ENCODE results near the gene FKBP14. TPM values are rescaled to one million over a fixed set of nuclear protein-coding genes. Genes with fewer than 3 reads are reported as not detected.

Gene FKBP14
- polyA plus RNA-seq, 1 experiment: 14.9 TPM

DNA sequence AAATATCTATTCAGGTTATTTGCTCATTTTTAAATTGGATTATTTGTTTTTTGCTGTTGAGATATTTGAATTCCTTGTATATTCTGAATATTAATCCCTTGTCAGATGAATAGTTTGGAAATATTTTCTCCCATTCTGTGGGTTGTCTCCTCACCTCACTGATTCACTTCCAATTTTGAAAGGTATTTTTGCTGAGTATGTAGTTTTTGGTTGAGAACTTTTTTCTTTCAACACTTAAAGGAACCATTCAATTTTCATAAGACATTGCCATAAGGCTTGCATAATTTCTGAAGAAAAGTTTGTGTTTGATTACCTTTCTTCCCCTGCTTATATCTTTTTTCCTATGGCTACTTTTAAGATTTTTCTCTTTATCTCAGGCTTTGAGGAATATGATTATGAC is 28.0 kb downstream of the FKBP14 start:
- POLR2A ChIA-PET: no interaction called here
- CTCF ChIA-PET: no interaction called here
- DNase-seq (ENCODE audit: low read depth): no peak
- Histone ChIP-seq H3K4me3 (ENCODE audit: low read depth, low read length) (no peak overlapping the region), H3K36me3 (ENCODE audit: control insufficient read depth, insufficient read depth, low read length) (no peaks in the 10 kb centered on the region), H3K27me3 (ENCODE audit: control insufficient read depth, insufficient read depth, low read length) (no peaks in the 10 kb centered on the region)
- TF ChIP-seq, protein P1, sequence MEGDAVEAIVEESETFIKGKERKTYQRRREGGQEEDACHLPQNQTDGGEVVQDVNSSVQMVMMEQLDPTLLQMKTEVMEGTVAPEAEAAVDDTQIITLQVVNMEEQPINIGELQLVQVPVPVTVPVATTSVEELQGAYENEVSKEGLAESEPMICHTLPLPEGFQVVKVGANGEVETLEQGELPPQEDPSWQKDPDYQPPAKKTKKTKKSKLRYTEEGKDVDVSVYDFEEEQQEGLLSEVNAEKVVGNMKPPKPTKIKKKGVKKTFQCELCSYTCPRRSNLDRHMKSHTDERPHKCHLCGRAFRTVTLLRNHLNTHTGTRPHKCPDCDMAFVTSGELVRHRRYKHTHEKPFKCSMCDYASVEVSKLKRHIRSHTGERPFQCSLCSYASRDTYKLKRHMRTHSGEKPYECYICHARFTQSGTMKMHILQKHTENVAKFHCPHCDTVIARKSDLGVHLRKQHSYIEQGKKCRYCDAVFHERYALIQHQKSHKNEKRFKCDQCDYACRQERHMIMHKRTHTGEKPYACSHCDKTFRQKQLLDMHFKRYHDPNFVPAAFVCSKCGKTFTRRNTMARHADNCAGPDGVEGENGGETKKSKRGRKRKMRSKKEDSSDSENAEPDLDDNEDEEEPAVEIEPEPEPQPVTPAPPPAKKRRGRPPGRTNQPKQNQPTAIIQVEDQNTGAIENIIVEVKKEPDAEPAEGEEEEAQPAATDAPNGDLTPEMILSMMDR (IDR thresholded peaks at IDR 0.05; ENCODE audit: insufficient read depth, low read depth, low read length): no peak

DNA sequence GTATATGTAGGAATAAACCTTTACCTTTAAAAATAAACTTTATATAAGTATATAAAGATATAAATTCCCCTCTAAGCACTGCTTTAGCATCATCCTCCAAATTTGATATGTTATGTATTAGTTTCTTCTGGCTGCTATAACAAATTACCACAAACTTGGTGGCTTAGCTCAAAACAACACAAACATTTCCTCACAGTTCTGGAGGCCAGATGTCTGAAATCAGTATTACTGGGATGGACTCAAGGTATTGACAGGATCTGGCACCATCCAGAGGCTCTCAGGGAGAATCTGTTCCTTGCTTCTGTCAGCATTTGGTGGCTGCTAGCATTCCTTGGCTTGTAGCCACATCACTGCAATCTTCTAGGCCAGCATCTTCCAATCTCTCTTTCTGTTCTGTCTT is 30.2 kb downstream of the FKBP14 start:
- no peaks in the 10 kb centered on the region for H3K27me3 ChIP-seq (ENCODE audit: control insufficient read depth, insufficient read depth, low read length)
- DNase-seq (ENCODE audit: low read depth): no peak
- POLR2A ChIA-PET: no interaction called here
- TF ChIP-seq, protein P1 (IDR thresholded peaks at IDR 0.05; ENCODE audit: insufficient read depth, low read depth, low read length): no peak
- H3K4me3 ChIP-seq (ENCODE audit: low read depth, low read length): no peak overlapping the region
- CTCF ChIA-PET: no interaction called here
- no peaks in the 10 kb centered on the region for H3K36me3 ChIP-seq (ENCODE audit: control insufficient read depth, insufficient read depth, low read length)

DNA sequence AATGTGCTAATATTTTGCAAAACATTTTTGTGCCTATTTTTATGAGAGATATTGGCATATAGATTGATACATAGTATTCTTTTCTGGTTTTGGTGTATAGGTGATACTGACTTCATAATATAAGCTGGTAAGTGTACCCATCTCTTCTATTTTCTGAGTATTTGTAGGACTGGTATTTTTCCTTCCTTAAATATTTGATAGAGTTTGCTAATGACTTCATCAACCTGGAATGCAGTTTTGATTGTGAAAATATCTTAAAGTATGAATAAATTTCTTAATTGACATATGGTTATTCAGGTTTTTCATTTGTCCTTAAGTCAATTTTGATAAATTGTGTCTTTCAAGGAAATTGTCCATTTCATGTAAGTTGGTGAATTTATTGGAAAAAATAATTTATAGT is 30.9 kb downstream of the FKBP14 start:
- TF ChIP-seq, protein P1 (IDR thresholded peaks at IDR 0.05; ENCODE audit: insufficient read depth, low read depth, low read length): no peak
- CTCF ChIA-PET: no interaction called here
- H3K4me3 ChIP-seq (ENCODE audit: low read depth, low read length): no peak overlapping the region
- no peaks in the 10 kb centered on the region for H3K27me3 ChIP-seq (ENCODE audit: control insufficient read depth, insufficient read depth, low read length)
- H3K36me3 ChIP-seq (ENCODE audit: control insufficient read depth, insufficient read depth, low read length): no peaks in the 10 kb centered on the region
- no peak for DNase-seq (ENCODE audit: low read depth)
- POLR2A ChIA-PET: no interaction called here

DNA sequence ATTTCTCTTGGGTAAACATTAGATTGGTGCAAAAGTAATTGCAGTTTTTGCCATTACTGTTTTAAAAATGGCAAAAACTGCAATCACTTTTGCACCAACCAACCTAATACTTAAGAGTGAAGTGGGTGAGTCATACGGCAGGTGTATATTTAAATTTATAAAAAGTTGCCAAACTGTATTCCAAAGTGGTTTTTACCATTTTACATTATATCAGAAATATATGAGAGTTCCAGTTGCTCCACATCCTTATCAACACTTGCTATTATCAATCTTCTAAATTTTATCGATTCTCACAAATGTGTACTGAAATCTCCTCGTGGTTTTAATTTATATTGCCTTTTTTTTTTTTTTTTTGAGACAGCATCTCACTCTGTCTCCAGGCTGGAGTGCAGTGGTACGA is 33.4 kb downstream of the FKBP14 start:
- DNase-seq (ENCODE audit: low read depth): no peak
- Histone ChIP-seq H3K36me3 (ENCODE audit: control insufficient read depth, insufficient read depth, low read length) (no peaks in the 10 kb centered on the region), H3K27me3 (ENCODE audit: control insufficient read depth, insufficient read depth, low read length) (no peaks in the 10 kb centered on the region), H3K4me3 (ENCODE audit: low read depth, low read length) (no peak overlapping the region)
- ChIA-PET POLR2A (no interaction called here), CTCF (interaction anchor here (1.1 kb wide), 1 partner anchor 27 kb away, joined by 3 read pairs; no protein-coding TSS in a partner anchor)
- TF ChIP-seq, protein P1 (IDR thresholded peaks at IDR 0.05; ENCODE audit: insufficient read depth, low read depth, low read length): no peak

DNA sequence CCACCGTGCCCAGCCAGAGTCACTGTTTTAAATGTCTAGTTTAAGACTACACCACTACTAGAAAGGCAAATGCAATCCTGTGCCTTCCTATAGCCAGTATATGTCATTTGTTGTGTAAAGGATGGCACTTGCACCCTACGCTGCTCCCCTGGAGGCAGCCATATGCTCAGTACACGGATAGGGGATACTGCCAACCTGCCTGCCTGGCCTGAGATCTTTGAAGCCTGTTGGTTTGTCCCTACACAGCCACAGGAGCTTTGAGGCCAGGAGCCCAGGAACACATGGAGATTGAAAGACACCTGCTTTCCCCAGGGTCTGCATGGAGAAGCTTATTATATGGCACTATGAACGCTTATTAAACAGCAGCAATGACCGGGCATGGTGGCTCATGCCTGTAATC is 34.6 kb downstream of the FKBP14 start:
- no peaks in the 10 kb centered on the region for H3K36me3 ChIP-seq (ENCODE audit: control insufficient read depth, insufficient read depth, low read length)
- ChIA-PET CTCF (interaction anchor here (1.1 kb wide), 1 partner anchor 28 kb away, joined by 3 read pairs; no protein-coding TSS in a partner anchor), POLR2A (no interaction called here)
- H3K4me3 ChIP-seq (ENCODE audit: low read depth, low read length): no peak overlapping the region
- H3K27me3 ChIP-seq (ENCODE audit: control insufficient read depth, insufficient read depth, low read length): no peaks in the 10 kb centered on the region
- no peak for DNase-seq (ENCODE audit: low read depth)
- TF ChIP-seq, protein P1 (IDR thresholded peaks at IDR 0.05; ENCODE audit: insufficient read depth, low read depth, low read length): no peak
